HCT116 (cell line): ENCODE results near the gene ULBP1. TPM values are rescaled to one million over a fixed set of nuclear protein-coding genes. Genes with fewer than 3 reads are reported as not detected.
"Not testable (repeated sequence)": the region's sequence is repeated elsewhere in the genome, so short reads cannot be mapped to it uniquely, and the experiment has no call there.

Experiments
- ATAC-seq: fragments of 200-7000 bp; cut with Tn5 transposase; 2 replicates; pipeline ENCODE4 v1.9.1; 2020; ENCODE audit warnings: mild to moderate bottlenecking, moderate library complexity
- BruUV-seq: library from RNA; stranded (reverse); fragments of 400-500 nt; replicated peaks from 2 replicates; lab custom pipeline; 2021; lab: Mats Ljungman, UMichigan
- CTCF ChIA-PET: fragments of 300-600 bp; sonication (Branson Sonifier 250); formaldehyde crosslinking; loops from one replicate; lab custom pipeline; 2021; ENCODE audit warnings: antibody characterized with exemption; lab: Charles Lee
- POLR2A ChIA-PET: fragments of 300-600, 350-600 bp; sonication (Branson Sonifier 250); formaldehyde crosslinking; loops from one replicate; lab custom pipeline; 2021; ENCODE audit warnings: antibody characterized with exemption; lab: Charles Lee
- RAD21 ChIA-PET, 2 experiments: fragments of 300-600 bp; sonication (Branson Sonifier 250); formaldehyde crosslinking; loops; one replicate each; lab custom pipeline; 2023; ENCODE audit warnings: low total read pairs in 2 of 2; ENCODE audit not compliant: uncharacterized antibody in 2 of 2, unreplicated experiment in 2 of 2, low non-redundant PET in 1 of 2; lab: Charles Lee
- DNase-seq: peaks from one replicate; pipeline ENCODE4 v3.0.0-alpha.2; 2010; ENCODE audit warnings: low read depth, low spot score
- H2AFZ ChIP-seq: fragments of 200-600 bp; shearing (Covaris generic), sonication (generic); 2 replicates; pipeline ENCODE4 v1.6.1; 2017; ENCODE audit warnings: low read depth, mixed run types, mixed read lengths, antibody characterized with exemption, low read length; ENCODE audit not compliant: poor library complexity, severe bottlenecking
- H3K27ac ChIP-seq: 2 replicates; pipeline ENCODE4 v1.5.1; 2012; ENCODE audit warnings: low read depth, low read length
- H3K27me3 ChIP-seq: fragments of 200-600 bp; sonication (generic); 2 replicates; pipeline ENCODE4 v1.6.1; 2016; ENCODE audit warnings: mixed run types, low read length, mixed read lengths; ENCODE audit not compliant: insufficient read depth
- H3K36me3 ChIP-seq, 2 experiments: fragments of 200-500 bp in 1 of 2; fragments of 200-600 bp in 1 of 2; sonication (Bioruptor generic) in 1 of 2; sonication (generic) in 1 of 2; 2 replicates each; pipeline versions ENCODE4 v1.5.1 to v1.6.1; 2014 to 2016; ENCODE audit warnings: low read length in 2 of 2, inconsistent platforms in 1 of 2, mixed read lengths in 1 of 2, mixed run types in 1 of 2; ENCODE audit not compliant: insufficient read depth in 2 of 2, control insufficient read depth in 1 of 2
- H3K4me1 ChIP-seq, 2 experiments: fragments of 200-600 bp in 1 of 2; sonication (generic) in 1 of 2; 2 replicates each; pipeline versions ENCODE4 v1.5.1 to v1.6.1; 2012 to 2017; ENCODE audit warnings: low read length in 2 of 2, inconsistent platforms in 1 of 2, mild to moderate bottlenecking in 1 of 2, mixed read lengths in 1 of 2, mixed run types in 1 of 2, moderate library complexity in 1 of 2; ENCODE audit not compliant: insufficient read depth in 2 of 2, control insufficient read depth in 1 of 2
- H3K4me2 ChIP-seq: fragments of 200-600 bp; sonication (generic); 2 replicates; pipeline ENCODE4 v1.6.1; 2017; ENCODE audit warnings: mixed run types, low read length, mixed read lengths
- H3K4me3 ChIP-seq, 2 experiments: fragments of 200-600 bp in 1 of 2; sonication (generic) in 1 of 2; replicated peaks in 1 of 2; 2 replicates each; pipeline ENCODE4 v1.5.1; 2011 to 2016; ENCODE audit warnings: low read length in 2 of 2, control low read depth in 1 of 2, low read depth in 1 of 2, mild to moderate bottlenecking in 1 of 2, mixed read lengths in 1 of 2, mixed run types in 1 of 2
- H3K79me2 ChIP-seq: fragments of 200-600 bp; sonication (generic); 2 replicates; pipeline ENCODE4 v1.6.1; 2017; ENCODE audit warnings: mild to moderate bottlenecking, mixed run types, low read length, moderate library complexity, mixed read lengths; ENCODE audit not compliant: insufficient read depth
- H3K9ac ChIP-seq: fragments of 200-600 bp; sonication (generic); 2 replicates; pipeline ENCODE4 v1.6.1; 2016; ENCODE audit warnings: low read length, mixed read lengths
- H3K9me2 ChIP-seq: fragments of 200-600 bp; sonication (generic), shearing (Covaris generic); 2 replicates; pipeline ENCODE4 v1.6.1; 2017; ENCODE audit warnings: mixed run types, mild to moderate bottlenecking, moderate library complexity; ENCODE audit not compliant: insufficient read depth
- H3K9me3 ChIP-seq, 2 experiments: fragments of 200-500 bp in 1 of 2; fragments of 200-600 bp in 1 of 2; sonication (Bioruptor generic) in 1 of 2; sonication (generic) in 1 of 2; 2 replicates each; pipeline ENCODE4 v1.6.1; 2014 to 2017; ENCODE audit warnings: low read length in 2 of 2, mixed read lengths in 2 of 2, inconsistent platforms in 1 of 2, low read depth in 1 of 2, mild to moderate bottlenecking in 1 of 2, mixed run types in 1 of 2, moderate library complexity in 1 of 2; ENCODE audit not compliant: control insufficient read depth in 1 of 2, insufficient read depth in 1 of 2
- H4K20me1 ChIP-seq: fragments of 200-600 bp; sonication (generic), shearing (Covaris generic); 2 replicates; pipeline ENCODE4 v1.6.1; 2017; ENCODE audit warnings: mixed run types, mild to moderate bottlenecking, moderate library complexity; ENCODE audit not compliant: insufficient read depth
- POLR2AphosphoS5 ChIP-seq: IDR thresholded peaks from 2 replicates; pipeline ENCODE4 v1.6.1; 2011; ENCODE audit warnings: mild to moderate bottlenecking, low read depth, low read length, moderate library complexity
- intact Hi-C: fragments of 100-400 bp; cut with micrococcal nuclease; formaldehyde crosslinking; loops from 2 replicates; pipeline ENCODE4 v1.10.0; 2022
- total RNA-seq: library from RNA; stranded (reverse); gene quantifications from one replicate; pipeline ENCODE4 v1.2.1, GENCODE V29; 2021; ENCODE audit not compliant: unreplicated experiment
- TF ChIP-seq, protein P1 (sequence below): IDR thresholded peaks from 2 replicates; pipeline ENCODE4 v1.6.1; 2011; ENCODE audit warnings: mild to moderate bottlenecking, low read length, moderate library complexity; ENCODE audit not compliant: insufficient replicate concordance; ENCODE audit errors: extremely low read depth

Gene ULBP1
- total RNA-seq, 1 experiment from 2014 or later, result 12.4 TPM

DNA sequence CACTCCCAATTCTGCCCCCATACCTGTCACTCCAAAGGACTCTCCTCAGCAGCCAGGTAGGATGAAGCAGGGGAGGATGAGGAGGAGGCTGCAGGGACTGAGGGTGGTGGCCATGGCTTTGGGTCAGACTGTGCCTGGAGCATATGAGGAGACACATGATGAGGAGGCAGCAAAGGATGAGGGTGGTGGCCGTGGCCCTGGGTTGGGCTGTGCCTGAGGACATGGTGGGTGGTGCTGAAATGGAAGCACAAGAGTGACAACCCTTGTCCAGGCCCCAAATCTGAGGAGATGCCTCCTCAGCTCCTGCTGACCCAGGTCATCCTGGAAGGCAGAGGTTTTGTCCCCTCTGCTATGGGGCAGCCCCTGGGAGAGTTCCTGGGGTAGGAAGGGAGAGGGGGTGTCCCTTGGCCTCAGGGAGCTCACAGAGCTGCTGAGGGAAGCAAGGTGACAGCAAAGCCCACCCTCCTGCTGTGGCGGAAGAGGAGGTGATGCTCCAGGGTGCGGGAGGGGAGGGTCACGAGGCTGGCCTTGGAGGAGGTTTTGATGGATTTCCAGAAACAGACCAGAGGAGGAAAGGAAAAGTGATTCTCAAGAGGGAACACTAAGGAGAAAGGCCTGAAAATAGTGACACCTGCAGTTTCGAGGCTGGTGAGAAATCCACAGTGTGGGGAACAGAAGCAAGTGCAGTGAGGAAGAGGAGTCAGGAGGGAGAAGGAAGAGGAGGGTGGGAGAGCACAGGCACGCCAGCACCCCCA, 45.4 kb upstream of the ULBP1 start:
- Histone ChIP-seq H3K36me3 (no peaks in the 10 kb centered on the region), H3K4me1 (peaks cover 0 to 10% of the 10 kb centered on the region in 2 experiments; a peak in 2 of 4 replicates), H3K4me2 (no peak overlapping the region), H3K9me3 (no peaks in the 10 kb centered on the region), H3K79me2 (no peaks in the 10 kb centered on the region), H2AFZ (no peak overlapping the region), H3K27me3 (no peaks in the 10 kb centered on the region), H3K9me2 (no peaks in the 10 kb centered on the region), H3K27ac (no peak overlapping the region), H4K20me1 (no peaks in the 10 kb centered on the region), H3K4me3 (no peak overlapping the region), H3K9ac (no peak overlapping the region)
- TF ChIP-seq POLR2AphosphoS5, result no peak
- TF ChIP-seq, protein P1, sequence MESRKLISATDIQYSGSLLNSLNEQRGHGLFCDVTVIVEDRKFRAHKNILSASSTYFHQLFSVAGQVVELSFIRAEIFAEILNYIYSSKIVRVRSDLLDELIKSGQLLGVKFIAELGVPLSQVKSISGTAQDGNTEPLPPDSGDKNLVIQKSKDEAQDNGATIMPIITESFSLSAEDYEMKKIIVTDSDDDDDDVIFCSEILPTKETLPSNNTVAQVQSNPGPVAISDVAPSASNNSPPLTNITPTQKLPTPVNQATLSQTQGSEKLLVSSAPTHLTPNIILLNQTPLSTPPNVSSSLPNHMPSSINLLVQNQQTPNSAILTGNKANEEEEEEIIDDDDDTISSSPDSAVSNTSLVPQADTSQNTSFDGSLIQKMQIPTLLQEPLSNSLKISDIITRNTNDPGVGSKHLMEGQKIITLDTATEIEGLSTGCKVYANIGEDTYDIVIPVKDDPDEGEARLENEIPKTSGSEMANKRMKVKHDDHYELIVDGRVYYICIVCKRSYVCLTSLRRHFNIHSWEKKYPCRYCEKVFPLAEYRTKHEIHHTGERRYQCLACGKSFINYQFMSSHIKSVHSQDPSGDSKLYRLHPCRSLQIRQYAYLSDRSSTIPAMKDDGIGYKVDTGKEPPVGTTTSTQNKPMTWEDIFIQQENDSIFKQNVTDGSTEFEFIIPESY, result no peak
- intact Hi-C loops, result no loop called here
- POLR2A ChIA-PET, result no interaction called here
- DNase-seq (no peak), ATAC-seq (no peak)
- RAD21 ChIA-PET, result no interaction called here
- no TSS peak for BruUV-seq
- CTCF ChIA-PET, result no interaction called here

- H2AFZ ChIP-seq, H3K4me3 ChIP-seq, DNase-seq, POLR2A ChIA-PET, H3K4me2 ChIP-seq, H3K36me3 ChIP-seq, CTCF ChIA-PET, ATAC-seq, BruUV-seq, H3K79me2 ChIP-seq, H3K9me2 ChIP-seq, RAD21 ChIA-PET, H3K27me3 ChIP-seq, H3K27ac ChIP-seq, H4K20me1 ChIP-seq, H3K9me3 ChIP-seq, intact Hi-C loops, H3K9ac ChIP-seq: not testable (repeated sequence)
- peaks cover 0 to 11% of the 10 kb centered on the region in 2 experiments; a peak in 2 of 4 replicates for H3K4me1 ChIP-seq
These were observed 44.5 kb upstream of the ULBP1 start for GRCh38 chr6:149919126-149919833.
